IMR-90 (cell line): ENCODE measurements around the gene SPTB. TPM values are rescaled to one million over a fixed set of nuclear protein-coding genes. Genes with fewer than 3 reads are reported as not detected.

Experiments used
- ATAC-seq: fragments of 200-7000 bp; cut with Tn5 transposase; 2 replicates; pipeline ENCODE4 v1.9.1; 2020; ENCODE audit warnings: low read depth, mild to moderate bottlenecking, moderate library complexity
- BruUV-seq: library from RNA; stranded (reverse); fragments of 400-500 nt; replicated peaks from 2 replicates; lab custom pipeline; 2021; lab: Mats Ljungman, UMichigan
- CTCF ChIA-PET: fragments of 300-600 bp; formaldehyde crosslinking; extraction: SDS; loops from one replicate; lab custom pipeline; 2021; ENCODE audit warnings: antibody characterized with exemption; lab: Yijun Ruan, JAX
- POLR2A ChIA-PET: fragments of 300-600 bp; sonication (Branson Sonifier 250); formaldehyde crosslinking; loops from one replicate; lab custom pipeline; 2022; ENCODE audit warnings: antibody characterized with exemption; ENCODE audit not compliant: unreplicated experiment; lab: Charles Lee
- DNase-seq: peaks from one replicate; pipeline ENCODE4 v3.0.0; 2013
- H2AFZ ChIP-seq: replicated peaks from 2 replicates; pipeline ENCODE3; 2013; ENCODE audit warnings: low read length, mild to moderate bottlenecking; ENCODE audit not compliant: poor library complexity
- H2AK5ac ChIP-seq: 2 replicates; pipeline ENCODE4 v1.6.1; 2013; ENCODE audit warnings: low read depth, low read length, inconsistent platforms
- H2AK9ac ChIP-seq: replicated peaks from 2 replicates; pipeline ENCODE3; 2013; ENCODE audit warnings: mild to moderate bottlenecking, low read depth, low read length, moderate library complexity; ENCODE audit not compliant: poor library complexity
- H2BK120ac ChIP-seq: 2 replicates; pipeline ENCODE4 v1.6.1; 2013; ENCODE audit warnings: low read depth, low read length, inconsistent platforms
- H2BK15ac ChIP-seq: 3 replicates; pipeline ENCODE4 v1.6.1; 2013; ENCODE audit warnings: low read depth, low read length, inconsistent platforms
- H2BK20ac ChIP-seq: 2 replicates; pipeline ENCODE4 v1.6.1; 2013; ENCODE audit warnings: low read depth, mild to moderate bottlenecking, inconsistent platforms, low read length, moderate library complexity
- H2BK5ac ChIP-seq: 2 replicates; pipeline ENCODE4 v1.6.1; 2013; ENCODE audit warnings: mild to moderate bottlenecking, low read depth, low read length, inconsistent platforms; ENCODE audit not compliant: poor library complexity, severe bottlenecking
- H3K14ac ChIP-seq: replicated peaks from 2 replicates; pipeline ENCODE4 v1.6.1; 2013; ENCODE audit warnings: low read depth, low read length, inconsistent platforms
- H3K18ac ChIP-seq: 2 replicates; pipeline ENCODE4 v1.6.1; 2013; ENCODE audit warnings: low read depth, low read length, control low read depth
- H3K23ac ChIP-seq: 2 replicates; pipeline ENCODE4 v1.6.1; 2013; ENCODE audit warnings: low read depth, low read length, inconsistent platforms
- H3K27ac ChIP-seq: 2 replicates; pipeline ENCODE4 v1.5.1; 2013; ENCODE audit warnings: mild to moderate bottlenecking, control low read depth, low read length; ENCODE audit not compliant: insufficient read depth
- H3K27me3 ChIP-seq: 2 replicates; pipeline ENCODE4 v1.6.1; 2013; ENCODE audit warnings: low read length; ENCODE audit not compliant: control insufficient read depth, insufficient read depth
- H3K36me3 ChIP-seq: 2 replicates; pipeline ENCODE4 v1.6.1; 2013; ENCODE audit warnings: low read length, mixed read lengths; ENCODE audit not compliant: control insufficient read depth, insufficient read depth
- H3K4ac ChIP-seq: 2 replicates; pipeline ENCODE4 v1.6.1; 2013; ENCODE audit warnings: low read depth, low read length, inconsistent platforms
- H3K4me1 ChIP-seq: 2 replicates; pipeline ENCODE4 v1.6.1; 2013; ENCODE audit warnings: low read length, mixed read lengths; ENCODE audit not compliant: control insufficient read depth, insufficient read depth
- H3K4me2 ChIP-seq: 2 replicates; pipeline ENCODE4 v1.6.1; 2013; ENCODE audit warnings: low read depth, mild to moderate bottlenecking, control low read depth, low read length, moderate library complexity
- H3K4me3 ChIP-seq: 2 replicates; pipeline ENCODE4 v1.5.1; 2013; ENCODE audit warnings: low read depth, mild to moderate bottlenecking, control low read depth, low read length, moderate library complexity; ENCODE audit not compliant: insufficient read depth
- H3K56ac ChIP-seq: 2 replicates; pipeline ENCODE4 v1.6.1; 2013; ENCODE audit warnings: low read length, inconsistent platforms; ENCODE audit not compliant: insufficient read depth; ENCODE audit errors: extremely low read depth
- H3K79me1 ChIP-seq, 2 experiments: 2 replicates each; pipeline ENCODE4 v1.6.1; 2013; ENCODE audit warnings: low read length in 2 of 2, inconsistent platforms in 1 of 2, low read depth in 1 of 2
- H3K9ac ChIP-seq: 2 replicates; pipeline ENCODE4 v1.6.1; 2013; ENCODE audit warnings: low read depth, low read length, control low read depth
- H3K9me1 ChIP-seq: 2 replicates; pipeline ENCODE4 v1.6.1; 2013; ENCODE audit warnings: low read length, inconsistent platforms; ENCODE audit not compliant: insufficient read depth
- H3K9me3 ChIP-seq: 2 replicates; pipeline ENCODE4 v1.6.1; 2013; ENCODE audit warnings: low read length; ENCODE audit not compliant: control insufficient read depth, insufficient read depth
- H4K20me1 ChIP-seq: 2 replicates; pipeline ENCODE4 v1.6.1; 2013; ENCODE audit warnings: low read length, inconsistent platforms; ENCODE audit not compliant: insufficient read depth
- H4K5ac ChIP-seq: 2 replicates; pipeline ENCODE4 v1.6.1; 2013; ENCODE audit warnings: mild to moderate bottlenecking, low read depth, low read length, control low read depth
- H4K8ac ChIP-seq, 2 experiments: 2 replicates each; pipeline ENCODE4 v1.6.1; 2013; ENCODE audit warnings: low read depth in 2 of 2, low read length in 2 of 2, control low read depth in 1 of 2, inconsistent platforms in 1 of 2
- H4K91ac ChIP-seq: 2 replicates; pipeline ENCODE4 v1.6.1; 2013; ENCODE audit warnings: low read depth, low read length, inconsistent platforms; ENCODE audit not compliant: insufficient read depth
- BHLHE40 ChIP-seq: fragments of 150-350 bp; IDR thresholded peaks from 2 replicates; pipeline ENCODE4 v1.6.1; 2016; ENCODE audit warnings: mild to moderate bottlenecking, low read depth, low read length
- WGBS, 2 experiments: methylation state at CpG; one replicate each; pipeline versions ENCODE4 v1.1.5 to v1.1.7; 2013; ENCODE audit warnings: missing lambda C conversion rate in 2 of 2; ENCODE audit not compliant: insufficient read length in 1 of 2; ENCODE audit errors: extremely low coverage in 2 of 2; 5-methylcytosine and 5-hydroxymethylcytosine counted together
- dilution Hi-C: fragments of 300-500 bp; cut with HindIII; formaldehyde crosslinking; loops from one replicate; pipeline ENCODE4 v1.14.3; 2018; ENCODE audit warnings: low sequenced_read_pairs; ENCODE audit not compliant: unreplicated experiment
- in situ Hi-C: fragments of 300-500 bp; cut with MboI; formaldehyde crosslinking; loops from 3 replicates; pipeline ENCODE4 v1.14.3; 2019; ENCODE audit warnings: low sequenced_read_pairs, inconsistent platforms, mixed read lengths
- intact Hi-C: fragments of 100-400 bp; cut with micrococcal nuclease; formaldehyde crosslinking; loops from 2 replicates; pipeline ENCODE4 v1.10.0; 2022
- polyA plus RNA-seq, 3 experiments: library from polyadenylated mRNA; depleted of rRNA; stranded (reverse); fragments of >200 nt; gene quantifications; 2 replicates each; pipeline ENCODE4 v1.2.3, GENCODE V29; 2012; ENCODE audit warnings: low replicate concordance in 1 of 3
- total RNA-seq: library from RNA; depleted of rRNA; stranded (reverse); fragments of >200 nt; gene quantifications from 2 replicates; pipeline ENCODE4 v1.2.3, GENCODE V29; 2012

The SPTB gene
- total and polyA plus RNA-seq, 2 of the 4 experiments (the other 2 are of a cell fraction) = under 0.01 to 0.07 TPM

DNA sequence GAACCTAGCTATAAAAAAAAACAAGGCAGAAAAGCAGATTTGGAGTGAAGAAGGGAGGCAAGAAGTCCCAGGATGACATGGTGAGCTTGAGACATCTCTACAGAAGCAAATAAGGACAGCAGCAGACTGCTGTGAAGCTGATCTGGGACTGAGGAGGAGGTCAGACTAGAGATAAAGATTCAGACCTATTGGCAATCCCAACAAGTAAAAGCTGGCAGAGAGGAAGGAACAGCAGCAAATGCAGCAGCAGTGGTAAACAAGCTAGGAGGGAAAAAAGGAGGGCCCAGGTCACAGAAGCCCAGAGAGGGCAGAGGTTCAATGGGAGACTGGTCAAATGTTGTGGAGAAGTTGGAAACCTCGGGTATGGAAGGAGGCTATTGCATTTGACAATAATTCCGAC lies 11.3 kb downstream of the SPTB start:
- no peak overlapping the region for H3K56ac ChIP-seq
- dilution Hi-C loops = no loop called here
- H4K8ac ChIP-seq = no peak overlapping the region
- no peaks in the 10 kb centered on the region for H3K4me1 ChIP-seq
- in situ Hi-C loops = no loop called here
- H3K18ac ChIP-seq = no peak overlapping the region
- H2AK9ac ChIP-seq = no peak overlapping the region
- H2BK5ac ChIP-seq = no peak overlapping the region
- H3K23ac ChIP-seq = no peak overlapping the region
- peaks cover 60% of the 10 kb centered on the region for H3K27me3 ChIP-seq
- TF ChIP-seq BHLHE40 = no peak
- H2BK120ac ChIP-seq = no peak overlapping the region
- no peak for ATAC-seq
- peaks cover 7% of the 10 kb centered on the region for H3K9me3 ChIP-seq
- no peak overlapping the region for H2AFZ ChIP-seq
- no peaks in the 10 kb centered on the region for H3K36me3 ChIP-seq
- H2BK20ac ChIP-seq = no peak overlapping the region
- no peak overlapping the region for H2AK5ac ChIP-seq
- no TSS peak for BruUV-seq
- H3K4me2 ChIP-seq = no peak overlapping the region
- H3K14ac ChIP-seq = no peak overlapping the region
- intact Hi-C loops = no loop called here
- no peak for DNase-seq
- no CpG with 5 or more reads among the region's 2 CpGs for WGBS, 2 experiments
- H3K79me1 ChIP-seq = no peaks in the 10 kb centered on the region
- no peaks in the 10 kb centered on the region for H3K9me1 ChIP-seq
- CTCF ChIA-PET = interaction anchor here (0.6 kb wide), 1 partner anchor 16 kb away, joined by 3 read pairs; no protein-coding TSS in a partner anchor
- no peak overlapping the region for H4K91ac ChIP-seq
- no peak overlapping the region for H2BK15ac ChIP-seq
- no peak overlapping the region for H4K5ac ChIP-seq
- no peak overlapping the region for H3K9ac ChIP-seq
- no peak overlapping the region for H3K4ac ChIP-seq
- H4K20me1 ChIP-seq = no peaks in the 10 kb centered on the region
- no peak overlapping the region for H3K4me3 ChIP-seq
- POLR2A ChIA-PET = no interaction called here
- no peak overlapping the region for H3K27ac ChIP-seq
